ENCODE results near the gene MTMR12. TPM values are rescaled to one million over a fixed set of nuclear protein-coding genes. Genes with fewer than 3 reads are reported as not detected.

The MTMR12 gene
- total and polyA plus RNA-seq, 2 of the 8 experiments (the other 6 are each of a cell fraction or from before 2014, with no cell fraction given), result 19.1 to 59.3 TPM

DNA sequence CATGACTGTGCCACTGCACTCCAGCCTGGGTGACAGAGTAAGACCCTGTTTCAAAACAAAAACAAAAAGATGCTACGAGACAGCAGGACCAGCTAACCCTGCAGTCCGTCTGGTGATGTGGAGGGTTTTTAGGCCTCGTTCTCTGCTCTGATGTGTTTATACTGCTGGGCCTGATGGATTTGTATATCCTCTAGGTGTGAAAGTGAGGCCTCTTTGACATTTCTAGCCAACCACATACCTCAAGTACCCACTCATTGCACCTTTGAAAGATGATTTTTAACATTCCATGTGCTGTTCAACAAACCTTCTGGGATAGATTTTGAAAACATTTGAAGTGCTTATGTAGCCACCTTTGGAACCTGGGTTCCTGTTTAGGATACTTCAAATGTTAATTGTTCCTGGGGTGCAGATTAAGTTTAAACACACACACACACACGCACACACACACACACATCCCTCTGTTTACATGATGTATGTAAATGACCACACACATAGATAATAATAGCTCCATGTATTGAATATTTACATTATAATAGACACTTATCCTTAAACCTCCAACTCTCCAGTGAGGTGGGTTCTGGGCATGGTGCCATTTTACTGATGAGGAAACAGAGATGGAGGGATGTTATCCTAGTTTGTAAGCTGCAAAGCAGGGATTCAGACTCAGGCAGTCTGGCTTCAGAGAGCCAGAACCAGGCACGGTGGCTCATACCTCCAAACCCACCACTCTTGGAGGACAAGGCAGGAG is 89.8 kb downstream of the MTMR12 start (continued):
- no peak for TF ChIP-seq RNF2 (IDR thresholded peaks at IDR 0.05; ENCODE audit: borderline replicate concordance, low read depth, low read length, missing control alignments, poor library complexity, severe bottlenecking)

Data from H1 (cell line).